Measurements from ENCODE around the gene FLOT2.

DNA sequence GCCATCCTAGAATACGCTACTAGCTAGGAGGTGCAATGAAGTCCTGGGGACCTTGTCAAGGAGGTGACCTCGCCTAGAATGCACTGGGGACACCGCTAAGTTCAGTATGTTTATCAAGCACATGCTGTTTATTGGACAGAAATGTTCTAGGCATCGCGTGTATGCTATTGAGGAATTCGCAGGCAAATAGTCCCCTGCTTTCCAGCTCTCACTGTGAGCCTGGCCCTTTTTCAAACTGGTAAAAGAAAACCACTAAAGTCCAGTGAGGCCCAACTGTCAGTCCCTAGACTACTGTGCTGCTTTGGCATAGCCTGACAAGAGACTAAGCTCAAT, 53.8 kb downstream of the FLOT2 start:
- TF ChIP-seq ELF4 (IDR thresholded peaks at IDR 0.05) (no peak), FOXM1 (IDR thresholded peaks at IDR 0.05; ENCODE audit: borderline replicate concordance) (no peak), HDGF (IDR thresholded peaks at IDR 0.05; ENCODE audit: borderline replicate concordance) (no peak), TARDBP (IDR thresholded peaks at IDR 0.05) (no peak), ARNT (IDR thresholded peaks at IDR 0.05) (no peak)
- TF ChIP-seq, protein P1, sequence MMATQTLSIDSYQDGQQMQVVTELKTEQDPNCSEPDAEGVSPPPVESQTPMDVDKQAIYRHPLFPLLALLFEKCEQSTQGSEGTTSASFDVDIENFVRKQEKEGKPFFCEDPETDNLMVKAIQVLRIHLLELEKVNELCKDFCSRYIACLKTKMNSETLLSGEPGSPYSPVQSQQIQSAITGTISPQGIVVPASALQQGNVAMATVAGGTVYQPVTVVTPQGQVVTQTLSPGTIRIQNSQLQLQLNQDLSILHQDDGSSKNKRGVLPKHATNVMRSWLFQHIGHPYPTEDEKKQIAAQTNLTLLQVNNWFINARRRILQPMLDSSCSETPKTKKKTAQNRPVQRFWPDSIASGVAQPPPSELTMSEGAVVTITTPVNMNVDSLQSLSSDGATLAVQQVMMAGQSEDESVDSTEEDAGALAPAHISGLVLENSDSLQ (IDR thresholded peaks at IDR 0.05): no peak

Measured in HEK293T (cell line).